ENCODE results near the gene OR6X1. TPM values are rescaled to one million over a fixed set of nuclear protein-coding genes. Genes with fewer than 3 reads are reported as not detected.

Gene OR6X1
- total RNA-seq, 2 donors from 2014 or later: not detected

- no peak overlapping the region for H3K4me3 ChIP-seq
- no peak for DNase-seq (ENCODE audit: low spot score)
- H3K36me3 ChIP-seq: no peaks in the 10 kb centered on the region
- no peaks in the 10 kb centered on the region for H3K4me1 ChIP-seq
- no peak for TF ChIP-seq CTCF (IDR thresholded peaks at IDR 0.05)
- H3K9me3 ChIP-seq: no peaks in the 10 kb centered on the region
- no peaks in the 10 kb centered on the region for H3K27me3 ChIP-seq
- H3K27ac ChIP-seq: no peak overlapping the region
Measured at GRCh38 chr11:123775289-123775688, 21.0 kb upstream of the OR6X1 start.

- Histone ChIP-seq H3K27me3 (no peaks in the 10 kb centered on the region), H3K4me3 (no peak overlapping the region), H3K9me3 (no peaks in the 10 kb centered on the region), H3K36me3 (no peaks in the 10 kb centered on the region), H3K27ac (no peak overlapping the region), H3K4me1 (no peaks in the 10 kb centered on the region)
- no peak for TF ChIP-seq CTCF (IDR thresholded peaks at IDR 0.05)
- no peak for DNase-seq (ENCODE audit: low spot score)
Measured at GRCh38 chr11:123773959-123774358, 19.6 kb upstream of the OR6X1 start.

- TF ChIP-seq CTCF (IDR thresholded peaks at IDR 0.05): no peak
- Histone ChIP-seq H3K9me3 (no peaks in the 10 kb centered on the region), H3K36me3 (no peaks in the 10 kb centered on the region), H3K4me3 (no peak overlapping the region), H3K27ac (no peak overlapping the region), H3K27me3 (no peaks in the 10 kb centered on the region), H3K4me1 (no peaks in the 10 kb centered on the region)
- no peak for DNase-seq (ENCODE audit: low spot score)
Measured at GRCh38 chr11:123773026-123773425, 18.7 kb upstream of the OR6X1 start.

DNA sequence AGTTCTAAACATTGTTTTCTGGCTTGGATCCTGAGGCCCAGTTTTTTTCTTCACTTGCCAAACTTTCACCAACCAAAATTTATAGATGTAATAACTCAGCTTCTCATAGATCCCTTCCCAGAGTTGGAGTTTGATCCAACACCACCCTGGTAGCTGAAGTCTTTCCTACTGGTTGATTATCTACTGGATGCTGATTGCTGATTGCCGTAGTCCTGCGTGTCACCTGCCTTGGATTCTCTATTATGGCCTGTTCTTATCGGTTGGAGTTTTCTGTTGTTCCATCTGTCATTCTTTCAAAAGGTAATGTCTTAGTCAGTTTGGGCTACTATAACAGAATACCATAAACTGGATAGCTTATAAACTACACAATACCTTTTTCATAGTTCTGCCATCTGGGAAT, 17.3 kb upstream of the OR6X1 start:
- H3K4me3 ChIP-seq: no peak overlapping the region
- no peaks in the 10 kb centered on the region for H3K27me3 ChIP-seq
- H3K36me3 ChIP-seq: no peaks in the 10 kb centered on the region
- H3K9me3 ChIP-seq: no peaks in the 10 kb centered on the region
- no peak for DNase-seq (ENCODE audit: low spot score)
- H3K4me1 ChIP-seq: no peaks in the 10 kb centered on the region
- no peak for TF ChIP-seq CTCF (IDR thresholded peaks at IDR 0.05)
- no peak overlapping the region for H3K27ac ChIP-seq

DNA sequence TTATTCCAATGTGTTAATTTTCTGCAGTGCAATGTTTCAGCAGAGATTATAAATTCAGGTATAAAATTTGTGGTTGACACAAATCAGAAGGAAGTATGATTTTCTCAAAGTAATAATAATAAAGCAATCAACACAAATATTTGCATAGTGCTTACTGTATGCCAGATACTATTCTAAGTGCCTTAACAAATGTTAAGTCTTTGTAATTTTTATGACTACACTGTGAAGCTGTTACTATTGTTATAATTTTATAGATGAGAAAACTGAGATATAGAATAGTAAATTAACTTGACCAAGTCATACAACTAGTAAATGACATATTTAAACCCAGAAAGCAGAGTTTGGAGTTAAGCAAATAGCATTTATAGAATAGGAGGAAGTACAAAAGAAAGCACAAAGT, 16.4 kb upstream of the OR6X1 start:
- H3K4me3 ChIP-seq: no peak overlapping the region
- no peaks in the 10 kb centered on the region for H3K27me3 ChIP-seq
- no peaks in the 10 kb centered on the region for H3K36me3 ChIP-seq
- H3K27ac ChIP-seq: no peak overlapping the region
- TF ChIP-seq CTCF (IDR thresholded peaks at IDR 0.05): no peak
- no peaks in the 10 kb centered on the region for H3K4me1 ChIP-seq
- H3K9me3 ChIP-seq: no peaks in the 10 kb centered on the region
- no peak for DNase-seq (ENCODE audit: low spot score)

- Histone ChIP-seq H3K9me3 (peaks cover 0 to 15% of the 10 kb centered on the region in 2 donors), H3K4me1 (no peaks in the 10 kb centered on the region)
Measured at GRCh38 chr11:123765601-123766000, 11.3 kb upstream of the OR6X1 start.

More at GRCh38 chr11:123765601-123766000, 11.3 kb upstream of the OR6X1 start:
- DNase-seq (ENCODE audit: low spot score): no peak
- Histone ChIP-seq H3K36me3 (no peaks in the 10 kb centered on the region), H3K27me3 (no peaks in the 10 kb centered on the region), H3K4me3 (no peak overlapping the region), H3K27ac (no peak overlapping the region)
- TF ChIP-seq CTCF (IDR thresholded peaks at IDR 0.05): no peak
